ENCODE measurements around the gene SRRT.
A peak's percentile ranks its signal among the peaks of the same experiment; 100 is the strongest.

Gene SRRT

GRCh38 chr7:100832281-100832633 lies 42.6 kb upstream of the SRRT start:
- DNase-seq (ENCODE audit: low spot score) (no peak), ATAC-seq (ENCODE audit: low read depth) (no peak)
- Histone ChIP-seq H3K9me3 (ENCODE audit: severe bottlenecking) (no peaks in the 10 kb centered on the region), H3K4me1 (ENCODE audit: insufficient read depth, poor library complexity, severe bottlenecking) (peaks cover 12% of the 10 kb centered on the region), H3K27me3 (ENCODE audit: insufficient read depth, poor library complexity, severe bottlenecking) (no peaks in the 10 kb centered on the region), H3K27ac (ENCODE audit: poor library complexity, severe bottlenecking) (no peak overlapping the region), H3K36me3 (ENCODE audit: low read depth) (no peaks in the 10 kb centered on the region), H3K4me3 (ENCODE audit: severe bottlenecking) (no peak overlapping the region)
- TF ChIP-seq, protein P1, sequence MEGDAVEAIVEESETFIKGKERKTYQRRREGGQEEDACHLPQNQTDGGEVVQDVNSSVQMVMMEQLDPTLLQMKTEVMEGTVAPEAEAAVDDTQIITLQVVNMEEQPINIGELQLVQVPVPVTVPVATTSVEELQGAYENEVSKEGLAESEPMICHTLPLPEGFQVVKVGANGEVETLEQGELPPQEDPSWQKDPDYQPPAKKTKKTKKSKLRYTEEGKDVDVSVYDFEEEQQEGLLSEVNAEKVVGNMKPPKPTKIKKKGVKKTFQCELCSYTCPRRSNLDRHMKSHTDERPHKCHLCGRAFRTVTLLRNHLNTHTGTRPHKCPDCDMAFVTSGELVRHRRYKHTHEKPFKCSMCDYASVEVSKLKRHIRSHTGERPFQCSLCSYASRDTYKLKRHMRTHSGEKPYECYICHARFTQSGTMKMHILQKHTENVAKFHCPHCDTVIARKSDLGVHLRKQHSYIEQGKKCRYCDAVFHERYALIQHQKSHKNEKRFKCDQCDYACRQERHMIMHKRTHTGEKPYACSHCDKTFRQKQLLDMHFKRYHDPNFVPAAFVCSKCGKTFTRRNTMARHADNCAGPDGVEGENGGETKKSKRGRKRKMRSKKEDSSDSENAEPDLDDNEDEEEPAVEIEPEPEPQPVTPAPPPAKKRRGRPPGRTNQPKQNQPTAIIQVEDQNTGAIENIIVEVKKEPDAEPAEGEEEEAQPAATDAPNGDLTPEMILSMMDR (IDR thresholded peaks at IDR 0.05; ENCODE audit: poor library complexity, severe bottlenecking), result no peak

- H3K27ac ChIP-seq (ENCODE audit: poor library complexity, severe bottlenecking), result peak overlapping the region; percentile 84
- TF ChIP-seq, protein P1 (IDR thresholded peaks at IDR 0.05; ENCODE audit: poor library complexity, severe bottlenecking), result no peak
- peaks cover 12% of the 10 kb centered on the region for H3K4me1 ChIP-seq (ENCODE audit: insufficient read depth, poor library complexity, severe bottlenecking)
- ATAC-seq (ENCODE audit: low read depth) (peak; percentile 91), DNase-seq (ENCODE audit: low spot score) (peak; percentile 91)
- H3K36me3 ChIP-seq (ENCODE audit: low read depth), result no peaks in the 10 kb centered on the region
- no peaks in the 10 kb centered on the region for H3K9me3 ChIP-seq (ENCODE audit: severe bottlenecking)
- H3K4me3 ChIP-seq (ENCODE audit: severe bottlenecking), result no peak overlapping the region
- H3K27me3 ChIP-seq (ENCODE audit: insufficient read depth, poor library complexity, severe bottlenecking), result no peaks in the 10 kb centered on the region
Observed at GRCh38 chr7:100835903-100836811, 38.7 kb upstream of the SRRT start.

DNA sequence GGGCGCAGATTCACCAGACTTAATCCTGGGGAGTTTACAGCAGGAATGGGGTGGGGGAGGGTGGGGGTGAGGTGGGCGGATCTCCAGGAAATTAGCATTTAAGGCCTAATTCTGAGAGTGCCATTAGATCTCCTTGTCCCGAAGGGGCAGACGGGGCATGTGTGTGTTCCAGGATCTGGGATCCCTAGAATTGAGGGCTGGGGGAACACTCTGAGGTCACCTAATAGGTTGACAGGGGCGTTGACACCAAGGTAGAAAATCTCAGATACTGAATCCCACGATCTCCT lies 38.1 kb upstream of the SRRT start:
- Histone ChIP-seq H3K4me1 (ENCODE audit: insufficient read depth, poor library complexity, severe bottlenecking) (peaks cover 12% of the 10 kb centered on the region), H3K27me3 (ENCODE audit: insufficient read depth, poor library complexity, severe bottlenecking) (no peaks in the 10 kb centered on the region), H3K36me3 (ENCODE audit: low read depth) (no peaks in the 10 kb centered on the region), H3K9me3 (ENCODE audit: severe bottlenecking) (no peaks in the 10 kb centered on the region), H3K27ac (ENCODE audit: poor library complexity, severe bottlenecking) (peak overlapping the region; percentile 84), H3K4me3 (ENCODE audit: severe bottlenecking) (peak overlapping the region; percentile 17)
- ATAC-seq (ENCODE audit: low read depth), result no peak
- TF ChIP-seq, protein P1 (IDR thresholded peaks at IDR 0.05; ENCODE audit: poor library complexity, severe bottlenecking), result no peak
- no peak for DNase-seq (ENCODE audit: low spot score)

DNA sequence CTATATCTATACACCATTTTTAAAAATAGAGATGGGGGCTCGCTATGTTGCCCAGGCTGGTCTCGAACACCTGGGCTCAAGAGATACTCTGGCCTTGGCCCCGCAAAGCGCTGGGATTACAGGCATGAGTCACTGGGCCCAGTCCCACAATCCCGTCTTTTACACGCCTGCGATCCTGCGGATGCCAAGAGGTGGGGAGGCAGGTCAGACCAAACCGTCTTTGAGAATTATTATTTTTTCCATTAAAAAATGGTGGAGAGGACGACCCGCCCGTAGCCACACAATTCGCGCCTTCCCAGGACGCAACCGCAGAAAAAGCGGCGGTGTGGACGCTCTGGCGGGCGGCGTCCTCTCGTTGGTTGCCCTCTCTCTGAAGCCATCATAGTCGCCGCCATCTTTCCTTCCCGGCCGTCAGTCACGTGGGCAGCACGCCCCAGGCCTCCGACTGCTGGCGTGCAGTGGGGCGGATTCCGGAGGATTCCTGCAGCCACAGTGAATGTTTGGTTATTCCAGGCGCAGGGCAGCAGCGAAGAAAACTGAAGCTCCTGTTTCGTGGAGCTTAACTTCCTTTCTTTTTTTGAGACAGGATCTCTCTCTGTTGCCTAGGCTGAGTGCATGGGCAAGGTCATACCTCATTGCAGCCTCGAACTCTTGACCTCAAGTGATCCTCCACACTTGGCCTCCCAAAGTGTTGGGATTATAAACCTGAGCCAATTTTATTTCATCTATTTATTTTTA lies 37.6 kb upstream of the SRRT start:
- Histone ChIP-seq H3K9me3 (ENCODE audit: severe bottlenecking) (no peaks in the 10 kb centered on the region), H3K4me1 (ENCODE audit: insufficient read depth, poor library complexity, severe bottlenecking) (peaks cover 12% of the 10 kb centered on the region), H3K27ac (ENCODE audit: poor library complexity, severe bottlenecking) (peak overlapping the region; percentile 84), H3K4me3 (ENCODE audit: severe bottlenecking) (peak overlapping the region; percentile 17), H3K27me3 (ENCODE audit: insufficient read depth, poor library complexity, severe bottlenecking) (no peaks in the 10 kb centered on the region), H3K36me3 (ENCODE audit: low read depth) (no peaks in the 10 kb centered on the region)
- ATAC-seq (ENCODE audit: low read depth) (peak; percentile 60), DNase-seq (ENCODE audit: low spot score) (no peak)
- TF ChIP-seq, protein P1 (IDR thresholded peaks at IDR 0.05; ENCODE audit: poor library complexity, severe bottlenecking), result no peak

All from RWPE2 (cell line).